Astrocyte (in vitro differentiated cells and primary cell): ENCODE measurements around the gene FSD1. TPM values are rescaled to one million over a fixed set of nuclear protein-coding genes. Genes with fewer than 3 reads are reported as not detected.

Experiments used
- DNase-seq: peaks from one replicate; pipeline ENCODE4 v3.0.0-alpha.2; 2010; ENCODE audit warnings: low read depth
- FAIRE-seq: peaks from 2 replicates; lab custom pipeline; 2011; peaks lifted over from hg19 to GRCh38; lab: Jason Lieb, UNC
- H2AFZ ChIP-seq: 2 replicates; pipeline ENCODE4 v1.6.0; 2012; ENCODE audit warnings: low read depth, low read length, inconsistent platforms
- H3K27ac ChIP-seq: 2 replicates; pipeline ENCODE4 v1.5.1; 2011; ENCODE audit warnings: low read depth, low read length, inconsistent platforms
- H3K27me3 ChIP-seq: 2 replicates; pipeline ENCODE4 v1.6.0; 2011; ENCODE audit warnings: low read length, inconsistent platforms; ENCODE audit not compliant: insufficient read depth
- H3K36me3 ChIP-seq: 2 replicates; pipeline ENCODE4 v1.5.1; 2011; ENCODE audit warnings: low read length, inconsistent platforms; ENCODE audit not compliant: insufficient read depth
- H3K4me1 ChIP-seq: 2 replicates; pipeline ENCODE4 v1.5.1; 2011; ENCODE audit warnings: low read length, inconsistent platforms; ENCODE audit not compliant: insufficient read depth
- H3K4me2 ChIP-seq: 2 replicates; pipeline ENCODE4 v1.6.0; 2012; ENCODE audit warnings: low read length, inconsistent platforms
- H3K4me3 ChIP-seq: 2 replicates; pipeline ENCODE4 v1.5.1; 2011; ENCODE audit warnings: low read depth, mild to moderate bottlenecking, low read length, inconsistent platforms; ENCODE audit not compliant: insufficient read depth
- H3K79me2 ChIP-seq: 2 replicates; pipeline ENCODE4 v1.6.0; 2012; ENCODE audit warnings: mild to moderate bottlenecking, low read length, inconsistent platforms; ENCODE audit not compliant: insufficient read depth
- H3K9ac ChIP-seq: 2 replicates; pipeline ENCODE4 v1.6.0; 2012; ENCODE audit warnings: mild to moderate bottlenecking, low read length, inconsistent platforms
- H3K9me3 ChIP-seq: 2 replicates; pipeline ENCODE4 v1.5.1; 2012; ENCODE audit warnings: low read depth, mild to moderate bottlenecking, low read length, inconsistent platforms; ENCODE audit not compliant: insufficient read depth
- H4K20me1 ChIP-seq: 2 replicates; pipeline ENCODE4 v1.6.0; 2012; ENCODE audit warnings: low read length, inconsistent platforms; ENCODE audit not compliant: insufficient read depth
- H3K27ac Mint-ChIP-seq: one replicate; pipeline ENCODE4 v1.8.0; 2021; ENCODE audit warnings: mild to moderate bottlenecking, mixed read lengths; ENCODE audit not compliant: unreplicated experiment
- H3K27me3 Mint-ChIP-seq: one replicate; pipeline ENCODE4 v1.8.0; 2021; ENCODE audit warnings: low read depth, mixed read lengths; ENCODE audit not compliant: unreplicated experiment
- H3K36me3 Mint-ChIP-seq: one replicate; pipeline ENCODE4 v1.8.0; 2021; ENCODE audit warnings: low read depth, mixed read lengths; ENCODE audit not compliant: unreplicated experiment
- H3K4me1 Mint-ChIP-seq: one replicate; pipeline ENCODE4 v1.8.0; 2021; ENCODE audit warnings: low read depth, mixed read lengths; ENCODE audit not compliant: unreplicated experiment
- H3K4me3 Mint-ChIP-seq: one replicate; pipeline ENCODE4 v1.8.0; 2021; ENCODE audit warnings: mild to moderate bottlenecking, moderate library complexity, mixed read lengths; ENCODE audit not compliant: unreplicated experiment
- H3K9me3 Mint-ChIP-seq: one replicate; pipeline ENCODE4 v1.8.0; 2021; ENCODE audit warnings: mild to moderate bottlenecking, mixed read lengths; ENCODE audit not compliant: unreplicated experiment
- CTCF ChIP-seq: IDR thresholded peaks from 2 replicates; pipeline ENCODE4 v1.5.1; 2011; ENCODE audit warnings: low read depth, mild to moderate bottlenecking, inconsistent platforms, low read length, moderate library complexity; ENCODE audit not compliant: insufficient read depth
- EZH2 ChIP-seq: IDR thresholded peaks from 2 replicates; pipeline ENCODE4 v1.6.1; 2012; ENCODE audit warnings: mild to moderate bottlenecking, low read length, inconsistent platforms; ENCODE audit not compliant: insufficient read depth
- total RNA-seq: library from RNA; stranded (reverse); gene quantifications from 2 replicates; pipeline ENCODE4 v1.2.1, GENCODE V29; 2021

FSD1 gene
- total RNA-seq, 1 donor from 2014 or later, result 15.1 TPM

DNA sequence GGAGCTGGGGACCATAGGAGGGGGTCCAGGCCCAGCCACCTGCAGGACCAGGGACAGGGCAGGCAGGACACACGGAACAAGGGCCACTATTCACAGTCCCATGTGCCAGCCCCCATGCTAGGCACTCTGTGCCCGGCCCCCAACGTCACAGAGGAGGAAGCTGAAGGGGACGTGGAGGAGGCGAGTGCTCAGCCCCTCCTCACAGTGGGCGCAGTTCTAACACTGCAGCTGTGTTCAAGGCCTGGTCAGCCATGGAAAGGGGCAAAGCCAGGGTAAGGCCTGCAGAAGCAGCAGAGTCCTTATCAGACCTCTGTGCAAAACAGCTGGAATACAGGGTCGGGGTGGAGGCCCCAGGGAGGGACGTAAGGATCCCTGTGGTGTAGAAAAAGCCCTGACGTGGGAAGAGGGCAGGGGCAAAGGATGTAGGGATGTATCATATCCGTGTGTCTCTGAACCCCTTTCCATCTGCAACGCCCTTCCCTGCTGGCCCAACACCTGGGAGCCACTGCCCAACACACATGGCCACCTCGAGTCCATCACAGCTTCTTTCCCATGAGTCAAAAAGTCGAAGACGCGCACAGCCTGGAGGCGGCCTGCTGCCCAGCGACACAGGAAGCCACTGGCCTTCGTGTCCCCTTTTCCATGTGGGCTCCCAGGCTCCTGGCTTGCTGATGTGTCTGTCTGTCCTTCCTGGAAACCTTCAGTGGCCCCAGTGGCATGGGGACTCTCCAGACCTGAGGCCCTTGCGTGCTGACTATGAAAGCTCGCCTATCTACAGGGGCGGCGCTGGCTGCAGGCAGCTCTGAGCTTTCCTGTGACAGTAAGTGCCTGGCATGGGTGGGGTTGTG, 68.0 kb downstream of the FSD1 start:
- Mint-ChIP-seq H3K9me3 (no peaks in the 10 kb centered on the region), H3K27me3 (no peaks in the 10 kb centered on the region), H3K36me3 (peaks cover 11% of the 10 kb centered on the region), H3K4me3 (no peak overlapping the region), H3K4me1 (peaks cover 42% of the 10 kb centered on the region), H3K27ac (no peak overlapping the region)
- no peaks in the 10 kb centered on the region for H3K9me3 ChIP-seq
- DNase-seq (no peak), FAIRE-seq (no peak)
- H3K27me3 ChIP-seq, result no peaks in the 10 kb centered on the region
- peaks cover 98% of the 10 kb centered on the region for H4K20me1 ChIP-seq
- H3K36me3 ChIP-seq, result no peaks in the 10 kb centered on the region
- H3K4me2 ChIP-seq, result no peak overlapping the region
- H3K27ac ChIP-seq, result no peak overlapping the region
- H3K4me3 ChIP-seq, result no peak overlapping the region
- H3K4me1 ChIP-seq, result peaks cover 65% of the 10 kb centered on the region
- TF ChIP-seq CTCF, result no peak
- no peak for TF ChIP-seq EZH2
- peaks cover 99% of the 10 kb centered on the region for H3K79me2 ChIP-seq
- no peak overlapping the region for H3K9ac ChIP-seq
- H2AFZ ChIP-seq, result no peak overlapping the region

DNA sequence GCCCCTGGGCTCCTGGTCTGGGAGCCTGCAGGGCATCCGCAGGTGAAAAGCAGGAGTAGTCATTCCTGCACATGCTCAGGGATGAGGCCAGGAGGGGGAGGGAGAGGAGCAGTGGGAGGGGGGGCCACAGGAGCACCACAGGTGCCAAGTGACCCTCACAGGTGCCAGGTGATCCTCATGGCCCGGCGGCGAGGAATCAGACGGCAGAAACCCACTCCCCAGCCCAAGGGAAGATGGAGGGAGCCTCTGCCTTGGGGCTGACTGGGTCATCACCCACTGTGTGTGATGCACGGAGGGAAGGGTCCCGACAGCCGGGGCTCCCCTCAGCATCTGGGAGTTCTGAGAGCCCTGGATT, 68.6 kb downstream of the FSD1 start:
- Mint-ChIP-seq H3K4me1 (peaks cover 42% of the 10 kb centered on the region), H3K27ac (no peak overlapping the region), H3K9me3 (no peaks in the 10 kb centered on the region), H3K4me3 (no peak overlapping the region), H3K27me3 (no peaks in the 10 kb centered on the region), H3K36me3 (peaks cover 13% of the 10 kb centered on the region)
- H4K20me1 ChIP-seq, result peaks cover 98% of the 10 kb centered on the region
- no peaks in the 10 kb centered on the region for H3K27me3 ChIP-seq
- H3K4me1 ChIP-seq, result peaks cover 67% of the 10 kb centered on the region
- H3K4me2 ChIP-seq, result no peak overlapping the region
- TF ChIP-seq CTCF (no peak), EZH2 (no peak)
- no peak overlapping the region for H2AFZ ChIP-seq
- no peaks in the 10 kb centered on the region for H3K36me3 ChIP-seq
- H3K9ac ChIP-seq, result no peak overlapping the region
- no peak overlapping the region for H3K27ac ChIP-seq
- H3K4me3 ChIP-seq, result no peak overlapping the region
- FAIRE-seq (no peak), DNase-seq (no peak)
- peaks cover 99% of the 10 kb centered on the region for H3K79me2 ChIP-seq
- H3K9me3 ChIP-seq, result no peaks in the 10 kb centered on the region

Other genes with a start within 250 kb of the FSD1 start
- gene ZBTB7A, start 237.7 kb upstream of the FSD1 start, total RNA-seq, result 24.3 and 26.9 TPM in 2 replicates
- gene MAP2K2, start 180.5 kb upstream of the FSD1 start, total RNA-seq, result 184 and 190 TPM in 2 replicates
- not detected in 2 replicates for gene CREB3L3, start 151.0 kb upstream of the FSD1 start, total RNA-seq
- gene SIRT6, start 122.0 kb upstream of the FSD1 start, total RNA-seq, result 26.0 and 29.2 TPM in 2 replicates
- 0.73 and 1.4 TPM in 2 replicates for gene ANKRD24, start 121.9 kb upstream of the FSD1 start, total RNA-seq
- gene EBI3, start 75.1 kb upstream of the FSD1 start, total RNA-seq, result 5.4 and 5.5 TPM in 2 replicates
- gene YJU2, start 57.5 kb upstream of the FSD1 start, total RNA-seq, result 12.5 and 14.0 TPM in 2 replicates
- gene SHD, start 25.3 kb upstream of the FSD1 start, total RNA-seq, result 0.62 and 0.79 TPM in 2 replicates
- gene TMIGD2, start 2.2 kb upstream of the FSD1 start, total RNA-seq, result not detected in 2 replicates
- gene STAP2, start 34.2 kb downstream of the FSD1 start, total RNA-seq, result 1.8 and 5.3 TPM in 2 replicates
- 10.3 and 14.7 TPM in 2 replicates for gene MPND, start 39.0 kb downstream of the FSD1 start, total RNA-seq
- gene SH3GL1, start 95.9 kb downstream of the FSD1 start, total RNA-seq, result 101 and 102 TPM in 2 replicates
- 7.2 and 8.5 TPM in 2 replicates for gene CHAF1A, start 98.0 kb downstream of the FSD1 start, total RNA-seq
- 61.0 and 63.6 TPM in 2 replicates for gene UBXN6, start 153.2 kb downstream of the FSD1 start, total RNA-seq
- gene HDGFL2, start 167.7 kb downstream of the FSD1 start, total RNA-seq, result 78.9 and 79.8 TPM in 2 replicates
- gene PLIN4, start 213.9 kb downstream of the FSD1 start, total RNA-seq, result 0.05 TPM in 1 of 2 replicates, not detected in the other
- not detected in 2 replicates for gene PLIN5, start 230.6 kb downstream of the FSD1 start, total RNA-seq
- gene LRG1, start 235.4 kb downstream of the FSD1 start, total RNA-seq, result 0.14 and 0.19 TPM in 2 replicates